GM23248 (cell line): ENCODE data around the gene MRPL33. TPM values are rescaled to one million over a fixed set of nuclear protein-coding genes. Genes with fewer than 3 reads are reported as not detected.

Experiments
- DNase-seq: peaks from one replicate; pipeline ENCODE4 v3.0.0-alpha.2; 2015
- H2AFZ ChIP-seq: fragments of 200-600 bp; sonication (generic); 2 replicates; pipeline ENCODE4 v1.6.1; 2016; ENCODE audit warnings: antibody characterized with exemption
- H3F3A ChIP-seq: fragments of 200-600 bp; sonication (generic); 2 replicates; pipeline ENCODE4 v1.6.1; 2016; ENCODE audit warnings: mild to moderate bottlenecking, antibody characterized with exemption, mixed run types; ENCODE audit not compliant: insufficient read depth
- H3K27ac ChIP-seq: fragments of 200-600 bp; sonication (generic); 2 replicates; pipeline ENCODE4 v1.5.1; 2016; ENCODE audit warnings: mild to moderate bottlenecking
- H3K27me3 ChIP-seq: fragments of 200-600 bp; sonication (generic); replicated peaks from 2 replicates; pipeline ENCODE4 v1.6.1; 2016; ENCODE audit warnings: mild to moderate bottlenecking; ENCODE audit not compliant: insufficient read depth
- H3K36me3 ChIP-seq: fragments of 200-600 bp; sonication (generic); 2 replicates; pipeline ENCODE4 v1.6.1; 2016; ENCODE audit warnings: low read depth, mild to moderate bottlenecking
- H3K4me1 ChIP-seq: fragments of 200-600 bp; sonication (generic); 2 replicates; pipeline ENCODE4 v1.6.1; 2016; ENCODE audit warnings: mild to moderate bottlenecking; ENCODE audit not compliant: insufficient read depth
- H3K4me2 ChIP-seq: fragments of 200-600 bp; sonication (generic); one replicate; pipeline ENCODE4 v1.6.1; 2016; ENCODE audit warnings: mild to moderate bottlenecking; ENCODE audit not compliant: unreplicated experiment
- H3K4me3 ChIP-seq: fragments of 200-600 bp; sonication (generic); 2 replicates; pipeline ENCODE4 v1.5.1; 2016; ENCODE audit warnings: mild to moderate bottlenecking
- H3K79me2 ChIP-seq: fragments of 200-600 bp; sonication (generic); 2 replicates; pipeline ENCODE4 v1.6.1; 2016; ENCODE audit warnings: mild to moderate bottlenecking; ENCODE audit not compliant: insufficient read depth
- H3K9ac ChIP-seq: fragments of 200-600 bp; sonication (generic); 2 replicates; pipeline ENCODE4 v1.6.1; 2016; ENCODE audit warnings: mild to moderate bottlenecking
- H3K9me2 ChIP-seq: fragments of 200-600 bp; sonication (generic); 2 replicates; pipeline ENCODE4 v1.6.1; 2016; ENCODE audit warnings: mixed run types, mild to moderate bottlenecking, moderate library complexity; ENCODE audit not compliant: insufficient read depth
- H3K9me3 ChIP-seq: fragments of 200-600 bp; sonication (generic); one replicate; pipeline ENCODE4 v1.6.1; 2017; ENCODE audit warnings: low read depth
- H4K20me1 ChIP-seq: fragments of 200-600 bp; sonication (generic); 2 replicates; pipeline ENCODE4 v1.6.0; 2016; ENCODE audit not compliant: insufficient read depth
- EZH2 ChIP-seq: fragments of 200-600 bp; sonication (generic); IDR thresholded peaks from 2 replicates; pipeline ENCODE4 v1.6.1; 2018; ENCODE audit warnings: antibody characterized with exemption, mild to moderate bottlenecking; ENCODE audit not compliant: insufficient read depth, poor library complexity, severe bottlenecking
- EZH2phosphoT487 ChIP-seq: fragments of 200-600 bp; sonication (generic); IDR thresholded peaks from 2 replicates; pipeline ENCODE4 v1.6.1; 2018; ENCODE audit warnings: antibody characterized with exemption, moderate library complexity, mild to moderate bottlenecking, low read depth; ENCODE audit not compliant: insufficient read depth
- WGBS, 2 experiments: methylation state at CpG; one replicate each; pipeline ENCODE4 v1.1.6; 2015 to 2017; ENCODE audit warnings: low lambda C conversion rate in 2 of 2, low coverage in 1 of 2; ENCODE audit errors: missing lambda C conversion rate in 2 of 2; 5-methylcytosine and 5-hydroxymethylcytosine counted together
- in situ Hi-C: fragments of 300-500 bp; cut with MboI; formaldehyde crosslinking; loops from 2 replicates; pipeline ENCODE4 v1.15.0; 2020
- polyA plus RNA-seq: library from polyadenylated mRNA; unstranded; fragments of >200 nt; fragmentation: Nextera tagmentation; extraction: Ambion mirVana; gene quantifications from 2 replicates; pipeline ENCODE4 v1.2.1, GENCODE V29; 2016
- total RNA-seq: library from RNA; depleted of rRNA; stranded (reverse); fragments of >200 nt; shearing (Covaris generic); gene quantifications from 2 replicates; pipeline ENCODE4 v1.2.3, GENCODE V29; 2014

MRPL33 gene
- total and polyA plus RNA-seq, 2 experiments from 2014 or later: 70.8 to 340 TPM

- peaks cover 32% of the 10 kb centered on the region for H3F3A ChIP-seq
- no peaks in the 10 kb centered on the region for H3K79me2 ChIP-seq
- in situ Hi-C loops: no loop called here
- no peak overlapping the region for H3K9ac ChIP-seq
- no peaks in the 10 kb centered on the region for H3K27me3 ChIP-seq
- peaks cover 24% of the 10 kb centered on the region for H3K4me1 ChIP-seq
- WGBS, 2 experiments: 95 to 100% methylated on average over 1 of the region's 1 CpG
- no peaks in the 10 kb centered on the region for H3K9me2 ChIP-seq
- H3K36me3 ChIP-seq: no peaks in the 10 kb centered on the region
- no peak overlapping the region for H3K4me3 ChIP-seq
- TF ChIP-seq EZH2 (no peak), EZH2phosphoT487 (no peak)
- H3K9me3 ChIP-seq: no peaks in the 10 kb centered on the region
- no peak overlapping the region for H3K27ac ChIP-seq
- H3K4me2 ChIP-seq: no peak overlapping the region
- no peak for DNase-seq
- H4K20me1 ChIP-seq: no peaks in the 10 kb centered on the region
- H2AFZ ChIP-seq: no peak overlapping the region
These were observed 40.2 kb downstream of the MRPL33 start for GRCh38 chr2:27811768-27812167.

DNA sequence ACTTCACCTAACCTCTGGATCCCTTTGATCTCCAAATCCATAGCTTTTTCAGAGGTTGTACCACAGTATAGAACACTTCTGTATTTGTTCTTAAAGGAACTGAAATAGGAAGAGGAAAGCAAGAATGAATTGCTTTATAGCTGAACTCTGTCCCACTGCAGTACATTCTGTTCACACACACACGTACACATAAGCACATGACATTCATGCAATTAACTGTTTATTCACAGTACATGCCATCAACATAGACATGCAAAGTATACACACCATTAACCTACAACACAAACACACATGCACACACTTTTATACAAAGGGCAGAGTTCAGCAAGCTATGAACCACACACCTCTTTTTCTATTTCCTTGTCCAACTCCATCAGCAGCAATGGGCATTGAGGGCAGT lies 43.2 kb downstream of the MRPL33 start:
- Histone ChIP-seq H3K36me3 (no peaks in the 10 kb centered on the region), H3K9me3 (no peaks in the 10 kb centered on the region), H2AFZ (no peak overlapping the region), H3K27me3 (no peaks in the 10 kb centered on the region), H3K4me1 (peaks cover 12% of the 10 kb centered on the region), H3K9ac (no peak overlapping the region), H3K4me3 (no peak overlapping the region), H3K4me2 (no peak overlapping the region), H3K9me2 (no peaks in the 10 kb centered on the region), H3F3A (peaks cover 17% of the 10 kb centered on the region), H3K79me2 (no peaks in the 10 kb centered on the region), H4K20me1 (no peaks in the 10 kb centered on the region), H3K27ac (no peak overlapping the region)
- in situ Hi-C loops: no loop called here
- TF ChIP-seq EZH2phosphoT487: no peak
- no peak for TF ChIP-seq EZH2
- WGBS, 2 experiments: 76 to 80% methylated on average over 1 of the region's 1 CpG
- no peak for DNase-seq

- in situ Hi-C loops: no loop called here
- Histone ChIP-seq H3K27ac (no peak overlapping the region), H3K27me3 (no peaks in the 10 kb centered on the region), H3K4me3 (no peak overlapping the region), H3K36me3 (no peaks in the 10 kb centered on the region), H3K4me2 (no peak overlapping the region), H3K4me1 (0 out of 2 replicates have a peak, but pooled peaks cover 2% of the 10 kb centered on the region), H3K9me3 (no peaks in the 10 kb centered on the region), H3K9ac (no peak overlapping the region), H2AFZ (no peak overlapping the region), H3F3A (peaks cover 5% of the 10 kb centered on the region; the same call in 1 of the 2 replicates), H3K79me2 (no peaks in the 10 kb centered on the region), H3K9me2 (no peaks in the 10 kb centered on the region), H4K20me1 (no peaks in the 10 kb centered on the region)
- TF ChIP-seq EZH2phosphoT487 (no peak), EZH2 (no peak)
- no peak for DNase-seq
- 94 to 96% methylated on average over 4 of the region's 4 CpGs for WGBS, 2 experiments
These were observed 44.4 kb downstream of the MRPL33 start for GRCh38 chr2:27815860-27816438.

DNA sequence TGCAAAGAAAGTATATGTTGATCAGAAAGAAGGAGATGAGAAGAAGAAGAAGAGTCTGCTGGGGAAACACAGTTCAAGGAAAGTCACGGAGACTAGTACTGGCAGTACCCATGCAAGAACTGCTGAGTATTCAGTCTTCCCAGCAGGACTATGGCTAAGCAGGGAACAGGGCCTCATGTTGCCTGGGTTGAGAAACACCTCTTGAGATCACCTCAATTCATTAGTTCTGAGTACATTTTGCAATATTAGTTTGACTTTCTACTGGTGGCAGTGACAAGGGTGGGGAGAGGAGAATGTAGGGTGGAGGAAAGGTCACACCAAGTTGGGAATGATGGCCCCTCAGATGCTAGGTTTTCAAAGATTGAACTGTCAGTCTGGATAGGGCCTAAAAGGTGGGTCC lies 50.5 kb downstream of the MRPL33 start:
- TF ChIP-seq EZH2: no peak
- no peak for TF ChIP-seq EZH2phosphoT487
- no peaks in the 10 kb centered on the region for H3F3A ChIP-seq
- no peaks in the 10 kb centered on the region for H3K36me3 ChIP-seq
- in situ Hi-C loops: no loop called here
- DNase-seq: no peak
- H3K79me2 ChIP-seq: no peaks in the 10 kb centered on the region
- no peak overlapping the region for H3K27ac ChIP-seq
- 0 out of 2 replicates have a peak, but pooled peaks cover 3% of the 10 kb centered on the region for H3K4me1 ChIP-seq
- H3K9me3 ChIP-seq: peaks cover 5% of the 10 kb centered on the region
- no peaks in the 10 kb centered on the region for H3K9me2 ChIP-seq
- no peak overlapping the region for H3K9ac ChIP-seq
- H2AFZ ChIP-seq: no peak overlapping the region
- no peak overlapping the region for H3K4me3 ChIP-seq
- H3K27me3 ChIP-seq: no peaks in the 10 kb centered on the region
- 100% methylated on average over 1 of the region's 1 CpG for WGBS, 2 experiments
- H4K20me1 ChIP-seq: no peaks in the 10 kb centered on the region
- no peak overlapping the region for H3K4me2 ChIP-seq
